Endometrial microvascular endothelial cells (primary cell): ENCODE measurements around the gene POLDIP3. TPM values are rescaled to one million over a fixed set of nuclear protein-coding genes. Genes with fewer than 3 reads are reported as not detected.
"Not testable (repeated sequence)": the region's sequence is repeated elsewhere in the genome, so short reads cannot be mapped to it uniquely, and the experiment has no call there.

ENCODE experiments used
- in situ Hi-C: cut with HindIII; loops from 2 replicates; pipeline ENCODE4 v1.10.0; 2017; ENCODE audit warnings: low sequenced_read_pairs, low pct_unique_long_range_greater_than_20kb; ENCODE audit errors: inconsistent ontology term
- total RNA-seq: library from RNA; depleted of rRNA; stranded (reverse); fragments of >200 nt; gene quantifications from one replicate; pipeline ENCODE4 v1.2.3, GENCODE V29; 2015; ENCODE audit errors: inconsistent ontology term

POLDIP3 gene
- total RNA-seq, 1 donor from 2014 or later, result 36.5 TPM

DNA sequence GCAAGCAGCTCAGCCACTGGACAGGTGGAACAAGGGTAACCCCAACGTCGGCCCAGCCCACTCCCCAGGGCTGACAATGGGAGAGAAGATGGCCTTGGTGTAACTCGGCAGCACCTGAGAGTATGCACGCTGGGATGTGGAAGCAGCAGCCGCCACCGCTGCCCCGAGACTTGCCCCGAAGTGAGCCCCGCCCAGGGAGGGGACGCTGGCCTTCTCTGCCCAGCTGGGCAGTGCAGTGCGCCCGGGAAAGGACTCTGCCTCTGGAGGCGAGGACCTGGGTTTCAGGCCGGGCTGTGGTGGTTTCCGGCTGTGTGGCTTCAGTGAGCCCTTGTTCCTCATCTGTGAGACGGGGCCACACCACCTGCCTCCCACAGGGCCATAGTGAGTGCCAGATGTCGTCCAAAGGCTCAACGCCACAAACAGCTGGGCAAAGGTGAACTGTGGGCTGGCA lies 8.6 kb upstream of the POLDIP3 start:
- in situ Hi-C loops, result no loop called here

DNA sequence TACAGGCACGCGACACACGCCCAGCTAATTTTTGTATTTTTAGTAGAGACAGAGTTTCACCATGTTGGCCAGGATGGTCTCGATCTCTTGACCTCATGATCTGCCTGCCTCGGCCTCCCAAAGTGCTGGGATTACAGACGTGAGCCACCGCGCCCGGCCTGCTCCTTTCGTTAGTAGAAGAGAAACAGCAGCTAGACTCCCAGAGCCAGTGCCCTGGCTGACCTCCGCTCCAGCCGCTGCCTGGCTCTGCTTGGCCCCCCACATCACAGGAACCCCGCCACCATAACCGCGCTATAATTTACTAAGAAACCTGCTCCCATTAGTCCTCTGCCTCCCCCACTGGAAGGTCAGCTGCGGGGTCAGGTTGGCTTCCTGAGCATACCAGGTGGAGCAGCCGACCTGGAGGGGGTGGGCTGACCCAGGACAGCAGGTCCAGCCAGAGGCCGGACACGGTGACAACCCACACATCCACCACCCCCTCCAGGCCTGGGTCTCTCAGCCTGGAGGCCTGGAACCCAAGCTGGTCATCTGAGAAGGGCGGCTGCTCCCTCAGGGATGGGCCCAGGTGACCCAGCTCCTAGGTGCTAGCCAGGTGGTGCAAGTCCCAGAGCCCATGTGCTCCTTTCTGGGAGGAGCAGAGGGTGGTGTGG lies 7.5 kb upstream of the POLDIP3 start:
- in situ Hi-C loops, result no loop called here

DNA sequence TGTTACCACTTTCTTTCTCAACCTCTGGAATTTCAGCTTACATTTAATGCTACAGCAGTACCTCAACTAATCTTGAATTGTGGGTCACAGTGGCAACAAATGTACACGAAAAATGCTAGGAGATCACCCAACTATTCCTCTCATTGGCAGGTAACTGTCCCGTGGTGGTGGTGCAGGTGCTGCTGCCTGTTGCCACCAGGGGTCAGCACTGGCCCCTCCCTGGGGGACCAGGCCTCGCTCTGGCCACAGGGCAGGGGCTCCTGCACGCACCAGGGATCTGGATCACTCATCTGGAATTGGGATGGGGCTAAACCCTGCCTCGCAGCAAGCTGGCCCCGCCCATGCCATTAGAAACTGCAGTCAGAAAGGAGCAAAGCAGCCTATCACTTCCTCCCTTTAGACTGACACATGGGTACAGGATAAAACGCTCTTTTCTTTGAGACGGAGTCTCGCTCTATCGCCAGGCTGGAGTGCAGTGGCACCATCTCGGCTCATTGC lies 6.9 kb upstream of the POLDIP3 start:
- in situ Hi-C loops, result no loop called here

DNA sequence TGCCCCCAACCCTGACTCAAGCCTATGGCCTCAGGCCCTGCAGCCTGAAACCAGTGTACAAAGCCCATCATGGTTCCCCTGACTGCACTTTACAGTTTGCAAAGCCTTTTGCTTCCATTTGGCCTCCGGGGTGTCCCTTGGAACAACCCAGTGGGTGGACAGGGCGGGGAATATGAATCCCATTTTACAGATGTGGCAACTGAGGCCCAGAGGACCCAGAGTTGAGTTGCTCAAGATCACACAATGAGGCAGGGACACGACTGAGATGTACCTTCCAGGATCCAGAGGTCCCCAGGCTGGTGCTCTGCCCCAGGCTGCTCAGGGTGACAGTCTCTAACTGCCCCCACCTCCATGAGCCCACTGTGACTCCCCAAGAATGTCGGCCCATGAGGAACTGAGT lies 5.4 kb upstream of the POLDIP3 start:
- in situ Hi-C loops, result no loop called here

DNA sequence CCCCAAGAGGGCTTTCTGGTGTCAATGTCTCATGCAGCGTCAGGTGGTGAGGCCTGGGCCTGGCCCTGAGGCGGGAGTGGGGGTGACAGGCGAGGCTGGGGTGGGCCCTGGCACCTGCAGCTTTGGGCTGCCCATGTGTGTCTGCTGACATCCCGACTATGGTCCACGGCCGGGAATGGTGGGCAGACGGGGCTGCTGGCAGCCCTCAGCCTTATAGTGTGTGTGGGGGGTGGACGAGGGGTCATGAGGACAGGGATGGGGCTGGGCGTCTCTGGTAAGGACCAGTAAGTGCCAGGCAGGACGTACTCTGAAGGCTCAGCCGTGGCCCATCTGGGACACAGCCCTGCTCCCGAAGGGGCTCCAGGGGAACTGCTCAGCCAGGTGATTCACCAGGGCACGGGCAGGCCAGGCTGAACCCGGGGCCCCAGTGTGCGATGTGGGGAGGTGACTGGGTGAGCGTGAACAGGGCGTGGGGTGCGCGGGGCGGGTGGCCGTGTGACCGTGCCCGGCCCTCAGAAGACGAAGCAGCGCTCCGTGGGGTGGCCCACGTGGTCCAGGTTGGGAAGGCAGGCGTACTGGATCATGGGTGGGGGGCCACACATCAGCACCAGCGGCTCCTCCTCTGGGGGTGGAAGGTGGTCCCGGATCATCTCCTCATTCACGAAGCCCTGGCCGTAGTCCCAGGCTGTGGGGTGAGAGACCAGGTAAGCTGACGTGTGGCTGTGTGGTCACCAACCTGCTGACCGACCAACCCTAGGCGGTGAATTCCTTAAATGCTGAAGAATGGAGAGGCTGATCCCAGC lies 4.8 kb upstream of the POLDIP3 start:
- in situ Hi-C loops, result no loop called here

DNA sequence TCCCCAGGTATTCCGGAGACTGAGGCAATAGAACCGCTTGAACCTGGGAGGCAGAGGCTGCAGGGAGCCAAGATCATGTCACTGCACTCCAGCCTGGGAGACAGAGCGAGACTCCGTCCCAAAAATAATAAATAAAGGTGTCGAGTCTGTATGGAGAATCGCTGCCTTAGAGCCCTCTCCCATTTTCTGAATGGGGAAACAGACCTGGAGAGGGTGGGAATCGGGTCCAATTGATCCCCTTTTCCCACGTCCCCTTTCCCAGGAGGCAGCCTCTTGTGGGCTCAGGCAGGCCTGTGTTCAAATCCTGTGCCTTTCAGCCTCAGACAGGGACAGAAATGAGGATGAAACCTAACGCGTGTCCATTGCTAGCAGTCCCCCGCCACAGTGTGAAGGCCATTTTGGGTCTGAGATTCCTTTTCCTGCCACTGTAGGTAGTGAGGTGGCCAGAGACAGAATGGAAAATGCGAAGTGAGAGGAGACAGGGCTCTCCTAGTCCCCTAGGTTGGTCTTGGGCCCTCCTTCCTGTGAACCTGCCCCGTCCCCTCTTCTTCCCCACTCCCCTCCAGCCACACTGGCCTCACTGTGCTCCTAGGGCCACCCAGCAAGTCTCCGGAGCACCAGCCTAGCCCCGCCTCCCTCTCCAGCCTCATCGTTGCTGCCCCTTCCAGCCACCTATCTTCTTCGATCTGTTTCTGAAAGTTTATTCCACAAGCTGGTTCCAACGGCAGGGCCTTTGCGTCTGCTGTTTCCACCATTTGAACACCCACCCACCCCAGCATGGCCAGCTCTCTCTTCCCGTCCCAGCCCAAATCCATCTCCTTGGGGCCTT lies 2.7 kb upstream of the POLDIP3 start:
- in situ Hi-C loops, result no loop called here

DNA sequence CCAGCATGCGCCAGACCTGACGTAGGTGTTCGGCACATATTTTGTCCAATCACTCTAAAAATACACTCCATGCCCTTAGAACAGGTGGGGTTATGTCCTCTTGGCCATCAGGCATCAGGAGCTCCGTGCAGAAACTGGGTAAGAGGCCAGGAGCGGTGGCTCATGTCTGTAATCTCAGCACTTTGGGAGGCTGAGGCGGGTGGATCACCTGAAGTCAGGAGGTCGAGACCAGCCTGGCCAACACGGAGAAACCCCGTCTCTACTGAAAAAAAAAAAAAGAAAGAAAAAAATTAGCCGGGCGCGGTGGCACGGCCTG lies 1.1 kb upstream of the POLDIP3 start:
- in situ Hi-C loops, result not testable (repeated sequence)

DNA sequence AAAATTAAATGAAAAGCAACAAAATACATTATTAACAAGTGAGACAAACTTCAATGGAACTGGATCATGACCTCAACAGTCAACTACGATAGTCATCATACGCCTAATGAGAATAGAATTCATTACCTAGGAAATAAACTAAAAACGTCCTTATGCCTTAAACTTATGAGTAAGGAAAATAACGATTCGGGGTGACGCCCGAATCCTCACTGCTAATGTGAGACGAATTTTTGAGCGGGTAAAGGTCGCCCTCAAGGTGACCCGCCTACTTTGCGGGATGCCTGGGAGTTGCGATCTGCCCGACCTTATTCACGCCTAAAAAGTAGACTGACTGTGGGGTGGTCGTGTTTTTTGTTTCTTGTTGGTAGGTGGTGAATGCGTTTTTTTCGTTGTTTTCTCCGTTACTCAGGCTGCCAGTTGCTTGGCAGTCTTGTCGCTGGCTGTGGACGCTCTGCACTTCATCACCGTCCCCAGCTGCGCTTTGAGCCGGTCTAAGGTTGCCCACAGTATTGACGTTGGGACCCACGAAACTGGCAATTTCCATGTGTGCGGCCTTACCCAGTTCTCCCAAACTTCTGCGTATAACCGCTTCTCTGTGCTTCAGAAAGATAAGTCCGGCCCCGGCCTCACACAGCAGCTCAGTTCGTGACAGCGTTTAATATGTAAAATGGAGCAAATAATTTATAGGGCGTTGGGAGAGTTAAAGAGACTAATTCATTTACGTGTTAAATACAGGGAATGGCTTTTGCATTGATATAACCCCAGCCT lies 593 bp upstream of the POLDIP3 start:
- in situ Hi-C loops, result no loop called here

DNA sequence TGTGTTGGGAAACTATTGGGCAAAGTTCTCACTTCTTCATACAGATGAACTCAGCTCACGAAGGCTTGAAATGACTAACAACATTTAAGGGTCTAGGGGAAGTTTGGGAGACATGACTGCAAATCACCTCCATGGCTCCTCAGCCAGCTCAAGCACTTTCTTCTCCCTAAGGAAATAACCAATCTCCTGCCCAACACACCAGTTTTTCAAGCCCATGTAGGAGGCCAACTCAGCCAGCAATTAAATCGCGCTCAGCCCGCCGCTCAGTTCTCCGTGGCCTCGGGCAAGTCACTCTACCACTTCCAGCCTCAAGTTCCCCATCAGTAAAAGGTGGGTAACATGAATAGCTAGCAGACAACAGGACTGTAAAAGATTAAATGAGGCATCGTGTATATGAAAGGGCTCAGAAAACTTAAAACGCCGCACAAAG lies 796 bp downstream of the POLDIP3 start:
- in situ Hi-C loops, result no loop called here

DNA sequence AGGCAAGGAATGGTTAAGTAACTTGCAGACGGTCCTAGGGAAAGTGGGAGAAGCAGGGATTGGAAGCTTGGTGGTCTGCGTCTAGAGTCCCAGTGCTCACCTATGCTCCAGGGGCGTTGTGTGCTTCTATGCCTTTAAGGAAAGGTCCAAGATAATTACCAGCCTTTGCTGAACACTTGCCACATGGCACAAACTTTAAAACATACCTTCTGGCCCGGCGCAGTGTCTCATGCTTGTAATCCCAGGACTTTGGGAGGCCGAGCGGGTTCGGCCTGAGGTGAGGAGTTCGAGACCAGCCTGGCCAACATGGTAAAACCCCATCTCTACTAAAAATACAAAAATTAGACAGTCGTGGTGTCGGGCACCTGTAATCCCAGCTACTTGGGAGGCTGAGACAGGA lies 2.3 kb downstream of the POLDIP3 start:
- in situ Hi-C loops, result no loop called here

DNA sequence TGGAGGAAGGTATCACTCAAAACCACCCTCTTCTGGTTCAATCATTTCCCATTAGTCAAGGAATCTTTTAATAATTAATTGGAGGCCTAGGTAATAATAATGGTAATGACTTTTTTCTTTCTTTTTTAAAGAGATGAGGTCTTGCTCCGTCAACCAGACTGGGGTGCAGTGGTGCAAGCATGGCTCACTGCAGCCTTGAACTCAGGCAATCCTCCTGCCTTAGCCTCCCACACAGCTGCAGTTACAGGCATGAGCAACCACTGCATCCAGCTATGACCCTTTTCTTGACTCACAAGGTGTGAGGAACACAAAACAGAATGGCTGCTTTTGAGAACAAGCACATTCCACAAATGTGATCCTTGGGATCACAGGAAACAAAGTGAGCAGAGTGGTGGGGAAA lies 3.6 kb downstream of the POLDIP3 start:
- in situ Hi-C loops, result no loop called here

DNA sequence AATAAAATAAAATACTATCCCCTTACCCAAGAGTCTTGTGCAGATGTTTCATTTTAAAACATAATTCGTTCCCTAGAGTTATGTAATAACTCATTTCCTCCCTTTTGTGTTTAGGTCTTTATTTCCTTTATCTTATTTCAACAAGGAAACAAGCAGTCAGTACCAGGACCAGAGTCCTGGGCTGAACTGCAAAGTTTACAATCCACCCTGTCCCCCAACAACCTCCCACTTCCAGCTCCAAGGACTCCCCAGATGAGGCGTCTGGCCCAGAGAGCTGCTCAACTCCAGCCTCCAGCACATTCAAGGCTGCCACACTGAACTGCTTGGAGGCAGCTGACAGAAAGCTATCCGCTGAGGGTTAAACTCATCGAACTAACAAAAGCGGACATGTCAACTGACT lies 4.5 kb downstream of the POLDIP3 start:
- in situ Hi-C loops, result no loop called here

DNA sequence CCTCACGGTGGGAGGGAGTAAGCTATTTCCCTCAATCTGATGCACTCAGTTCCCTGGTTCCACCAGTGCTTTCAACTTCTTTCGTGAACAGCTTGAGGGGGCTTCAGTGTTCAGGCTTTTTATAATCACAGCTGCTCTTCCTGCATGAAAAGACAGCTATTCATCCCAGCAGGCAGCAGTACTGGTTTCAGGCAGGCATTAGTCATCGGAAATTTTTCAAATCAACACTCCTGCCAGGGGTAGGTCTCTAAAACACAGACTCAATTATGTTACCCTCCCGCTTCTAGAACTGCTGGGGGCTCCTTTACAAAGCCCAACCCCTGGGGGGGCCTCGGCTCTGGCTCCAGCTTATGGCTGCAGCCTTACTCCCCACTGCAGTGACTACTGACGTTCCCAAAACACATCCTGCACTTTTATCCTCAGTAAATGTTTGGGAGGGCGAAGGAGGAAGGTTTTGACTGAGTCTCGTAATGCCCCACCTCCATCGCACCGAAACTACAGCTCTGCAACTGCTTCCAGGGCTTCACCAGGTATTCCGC lies 5.8 kb downstream of the POLDIP3 start:
- in situ Hi-C loops, result no loop called here

DNA sequence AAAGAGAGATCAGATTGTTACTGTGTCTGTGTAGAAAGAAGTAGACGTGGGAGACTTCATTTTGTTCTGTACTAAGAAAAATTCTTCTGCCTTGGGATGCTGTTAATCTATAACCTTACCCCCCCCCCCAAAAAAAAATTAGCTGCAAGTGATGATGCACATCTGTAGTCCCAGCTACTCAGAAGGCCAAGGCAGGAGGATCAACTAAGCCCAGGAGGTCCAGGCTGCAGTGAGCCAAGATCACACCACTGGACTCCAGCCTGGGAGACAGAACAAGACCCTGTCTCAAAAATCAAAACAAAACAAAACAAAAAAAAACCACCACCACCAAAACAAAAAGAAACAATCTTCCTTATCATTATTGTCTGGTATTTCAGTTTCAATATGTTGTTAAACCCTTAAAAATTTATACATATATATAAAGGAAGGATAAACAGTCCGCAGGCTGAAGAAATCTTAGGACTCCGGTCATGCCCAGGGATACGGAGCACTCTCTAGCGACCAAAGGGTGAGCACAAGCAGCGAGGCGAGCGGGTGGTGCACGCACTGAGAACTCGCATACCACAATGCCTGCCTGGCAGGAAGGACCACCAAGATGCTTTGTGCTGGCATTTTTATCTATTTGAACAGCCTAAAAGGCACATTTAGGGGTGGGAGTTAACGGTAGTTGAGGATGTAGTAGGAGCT lies 6.4 kb downstream of the POLDIP3 start:
- in situ Hi-C loops, result no loop called here

DNA sequence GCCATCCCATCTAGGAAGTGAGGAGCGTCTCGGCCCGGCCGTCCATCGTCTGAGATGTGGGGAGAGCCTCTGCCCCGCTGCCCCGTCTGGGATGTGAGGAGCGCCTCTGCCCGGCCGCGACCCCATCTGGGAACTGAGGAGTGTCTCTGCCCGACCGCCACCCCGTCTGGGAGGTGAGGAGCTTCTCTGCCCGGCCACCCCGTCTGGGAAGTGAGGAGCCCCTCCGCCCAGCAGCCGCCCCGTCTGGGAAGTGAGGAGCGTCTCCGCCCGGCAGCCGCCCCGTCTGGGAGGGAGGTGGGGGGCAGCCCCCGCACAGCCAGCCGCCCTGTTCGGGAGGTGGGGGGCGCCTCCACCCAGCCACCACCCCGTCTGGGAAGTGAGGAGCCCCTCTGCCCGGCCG lies 7.0 kb downstream of the POLDIP3 start:
- in situ Hi-C loops, result not testable (repeated sequence)

DNA sequence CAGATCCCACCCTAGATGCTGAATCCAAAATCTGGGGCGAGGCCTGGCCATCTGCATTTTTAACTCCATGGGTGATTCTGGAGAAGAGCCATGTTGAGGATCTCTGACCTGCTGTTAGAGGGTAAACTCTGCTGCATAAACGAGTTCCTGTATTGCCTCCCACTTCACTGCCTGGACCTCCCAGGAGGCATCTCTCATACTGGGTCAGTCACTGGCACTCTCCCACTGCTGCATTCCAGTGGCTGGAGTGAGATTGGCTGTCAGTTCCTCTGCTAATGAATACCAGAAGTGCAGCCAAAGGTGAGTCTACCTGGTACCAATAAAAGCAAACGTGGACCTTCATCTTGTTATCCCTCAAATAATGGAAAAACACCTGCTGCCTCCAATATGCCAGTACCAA lies 10.3 kb downstream of the POLDIP3 start:
- in situ Hi-C loops, result no loop called here

DNA sequence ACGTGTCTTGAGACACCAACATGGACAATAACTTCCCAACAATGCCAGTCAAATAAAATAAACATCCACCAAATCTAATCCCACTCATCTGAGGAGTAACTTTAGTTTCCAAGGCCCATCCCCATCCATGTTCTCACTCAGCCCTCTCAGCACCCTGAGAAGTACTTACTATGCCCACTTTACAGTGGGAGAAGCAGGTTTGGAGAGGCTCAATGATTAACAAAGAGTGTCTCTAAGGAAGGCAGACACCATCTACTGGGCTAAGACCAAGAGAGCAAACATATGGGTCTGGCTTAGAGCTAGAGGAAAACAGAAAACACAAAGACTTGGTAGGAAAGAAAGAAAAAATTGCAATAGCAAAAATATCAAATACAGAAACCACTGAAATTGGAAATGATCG lies 11.3 kb downstream of the POLDIP3 start:
- in situ Hi-C loops, result no loop called here

DNA sequence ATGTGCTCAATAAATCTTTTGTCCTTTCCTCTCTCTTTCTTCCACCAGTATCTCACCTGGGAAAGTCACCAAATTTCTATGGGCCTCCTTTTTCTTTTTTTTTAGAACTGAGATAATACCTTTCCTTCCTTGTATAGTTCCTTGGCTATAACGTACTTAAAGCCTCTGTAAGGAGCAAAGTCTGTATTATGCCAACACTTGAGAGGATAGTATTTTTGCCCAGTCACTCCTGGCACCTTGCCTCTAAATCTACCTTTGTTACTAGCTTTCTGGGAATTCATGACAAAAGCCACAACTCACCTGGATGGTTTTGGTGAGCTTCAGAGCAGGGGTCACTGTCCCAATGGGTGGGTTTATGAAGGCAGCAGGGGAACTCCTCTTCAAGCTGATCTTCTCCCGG lies 12.2 kb downstream of the POLDIP3 start:
- in situ Hi-C loops, result no loop called here
